ENCODE results near the gene GP1BB.

DNA sequence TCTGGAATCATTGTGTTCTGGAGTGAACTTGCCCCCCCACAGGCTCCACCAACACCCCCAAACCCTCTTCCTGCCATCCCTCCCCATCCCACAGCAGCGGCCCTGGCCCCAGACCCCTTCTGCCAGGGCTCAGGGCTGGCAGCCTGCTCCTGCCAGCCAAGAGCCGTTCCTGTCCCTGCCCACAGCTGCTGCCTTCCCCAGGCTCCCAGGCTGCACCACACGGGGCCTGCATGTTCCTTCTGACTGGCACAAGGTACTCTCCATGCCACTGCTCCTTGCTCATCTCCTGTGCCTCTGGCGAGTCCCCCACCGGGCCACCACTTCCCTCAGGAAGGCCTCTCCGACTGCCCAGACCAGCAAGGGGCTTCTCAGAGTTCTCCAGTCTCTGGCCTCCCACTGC lies 4.9 kb downstream of the GP1BB start:
- TF ChIP-seq POLR2A (IDR thresholded peaks at IDR 0.05; ENCODE audit: low read length) (no peak), GATA1 (IDR thresholded peaks at IDR 0.05; ENCODE audit: low read depth, low read length) (no peak)
